IPS-15b (cell line): Measurements from ENCODE around the gene USP28.
"Not testable (repeated sequence)": the region's sequence is repeated elsewhere in the genome, so short reads cannot be mapped to it uniquely, and the experiment has no call there.

Source experiments
- H3K27me3 ChIP-seq: one replicate; pipeline ENCODE4 v1.6.1; 2013; ENCODE audit warnings: low read length; ENCODE audit not compliant: control insufficient read depth, insufficient read depth
- H3K36me3 ChIP-seq: one replicate; pipeline ENCODE4 v1.6.1; 2013; ENCODE audit warnings: low read length; ENCODE audit not compliant: control insufficient read depth, insufficient read depth
- H3K4me1 ChIP-seq: one replicate; pipeline ENCODE4 v1.6.1; 2013; ENCODE audit warnings: mild to moderate bottlenecking, low read length; ENCODE audit not compliant: control insufficient read depth, insufficient read depth
- H3K4me3 ChIP-seq: one replicate; pipeline ENCODE4 v1.5.1; 2013; ENCODE audit warnings: low read depth, low read length
- H3K9ac ChIP-seq: one replicate; pipeline ENCODE4 v1.6.1; 2013; ENCODE audit warnings: low read depth, mild to moderate bottlenecking, low read length
- H3K9me3 ChIP-seq: one replicate; pipeline ENCODE4 v1.6.1; 2013; ENCODE audit warnings: mild to moderate bottlenecking, low read length; ENCODE audit not compliant: control insufficient read depth, insufficient read depth

Gene USP28

GRCh38 chr11:113875234-113876073, at the start of gene USP28:
USP28 (minus strand) TSS chr11:113875572; CDS start chr11:113875501, 71 bp downstream.
- H3K4me3 ChIP-seq: peak within 1 kb of the TSS; percentile 81
- peaks cover 3% of the 10 kb centered on the region for H3K36me3 ChIP-seq
- H3K27me3 ChIP-seq: no peaks in the 10 kb centered on the region
- peak within 1 kb of the TSS; percentile 41 for H3K9ac ChIP-seq
- H3K9me3 ChIP-seq: no peaks in the 10 kb centered on the region
- H3K4me1 ChIP-seq: peaks cover 21% of the 10 kb centered on the region

GRCh38 chr11:113923572-113923971, 48.2 kb upstream of the USP28 start:
- H3K9ac ChIP-seq: no peak overlapping the region
- H3K27me3 ChIP-seq: no peaks in the 10 kb centered on the region
- H3K36me3 ChIP-seq: no peaks in the 10 kb centered on the region
- no peak overlapping the region for H3K4me3 ChIP-seq
- H3K4me1 ChIP-seq: no peaks in the 10 kb centered on the region
- H3K9me3 ChIP-seq: no peaks in the 10 kb centered on the region

- H3K4me3 ChIP-seq: not testable (repeated sequence)
Observed at GRCh38 chr11:113911491-113911890, 36.1 kb upstream of the USP28 start.

GRCh38 chr11:113908098-113908497, 32.7 kb upstream of the USP28 start:
- H3K4me1 ChIP-seq: peaks cover 2% of the 10 kb centered on the region
- no peak overlapping the region for H3K4me3 ChIP-seq
- H3K9me3 ChIP-seq: no peaks in the 10 kb centered on the region
- no peaks in the 10 kb centered on the region for H3K36me3 ChIP-seq
- H3K27me3 ChIP-seq: no peaks in the 10 kb centered on the region
- no peak overlapping the region for H3K9ac ChIP-seq

More at GRCh38 chr11:113911491-113911890, 36.1 kb upstream of the USP28 start:
- not testable (repeated sequence) for H3K9me3 ChIP-seq, H3K4me1 ChIP-seq, H3K27me3 ChIP-seq, H3K9ac ChIP-seq, H3K36me3 ChIP-seq

GRCh38 chr11:113907681-113908080, 32.3 kb upstream of the USP28 start:
- H3K9ac ChIP-seq: no peak overlapping the region
- no peak overlapping the region for H3K4me3 ChIP-seq
- H3K4me1 ChIP-seq: peaks cover 2% of the 10 kb centered on the region
- no peaks in the 10 kb centered on the region for H3K27me3 ChIP-seq
- H3K36me3 ChIP-seq: no peaks in the 10 kb centered on the region
- H3K9me3 ChIP-seq: no peaks in the 10 kb centered on the region

GRCh38 chr11:113907152-113907551, 31.8 kb upstream of the USP28 start:
- H3K4me1 ChIP-seq: peaks cover 2% of the 10 kb centered on the region
- H3K27me3 ChIP-seq: no peaks in the 10 kb centered on the region
- H3K9ac ChIP-seq: no peak overlapping the region
- no peaks in the 10 kb centered on the region for H3K9me3 ChIP-seq
- H3K36me3 ChIP-seq: no peaks in the 10 kb centered on the region
- no peak overlapping the region for H3K4me3 ChIP-seq

GRCh38 chr11:113906516-113906915, 31.1 kb upstream of the USP28 start:
- H3K36me3 ChIP-seq: no peaks in the 10 kb centered on the region
- no peak overlapping the region for H3K9ac ChIP-seq
- H3K4me1 ChIP-seq: peaks cover 2% of the 10 kb centered on the region
- H3K27me3 ChIP-seq: no peaks in the 10 kb centered on the region
- no peaks in the 10 kb centered on the region for H3K9me3 ChIP-seq
- no peak overlapping the region for H3K4me3 ChIP-seq

- Histone ChIP-seq H3K4me3 (no peak overlapping the region), H3K4me1 (peaks cover 2% of the 10 kb centered on the region), H3K27me3 (no peaks in the 10 kb centered on the region), H3K9ac (no peak overlapping the region), H3K9me3 (no peaks in the 10 kb centered on the region), H3K36me3 (no peaks in the 10 kb centered on the region)
Observed at GRCh38 chr11:113906038-113906437, 30.7 kb upstream of the USP28 start.

- Histone ChIP-seq H3K9me3 (no peaks in the 10 kb centered on the region), H3K27me3 (no peaks in the 10 kb centered on the region)
Observed at GRCh38 chr11:113904379-113905101, 29.2 kb upstream of the USP28 start, which contains the start of gene HTR3B. HTR3B (plus strand) TSS chr11:113904796; CDS start chr11:113904934, 138 bp downstream.

GRCh38 chr11:113901141-113901540, 25.8 kb upstream of the USP28 start:
- Histone ChIP-seq H3K4me3 (no peak overlapping the region), H3K9me3 (no peaks in the 10 kb centered on the region), H3K9ac (no peak overlapping the region), H3K36me3 (no peaks in the 10 kb centered on the region), H3K4me1 (peaks cover 2% of the 10 kb centered on the region), H3K27me3 (no peaks in the 10 kb centered on the region)

More at GRCh38 chr11:113904379-113905101, 29.2 kb upstream of the USP28 start, which contains the start of gene HTR3B:
- no peak within 1 kb of the TSS for H3K4me3 ChIP-seq
- peaks cover 2% of the 10 kb centered on the region for H3K4me1 ChIP-seq
- no peaks in the 10 kb centered on the region for H3K36me3 ChIP-seq
- H3K9ac ChIP-seq: no peak within 1 kb of the TSS

GRCh38 chr11:113896156-113896879, 20.9 kb upstream of the USP28 start:
- Histone ChIP-seq H3K4me1 (peaks cover 6% of the 10 kb centered on the region), H3K4me3 (no peak overlapping the region), H3K9me3 (no peaks in the 10 kb centered on the region), H3K9ac (no peak overlapping the region), H3K36me3 (no peaks in the 10 kb centered on the region), H3K27me3 (no peaks in the 10 kb centered on the region)
